Parathyroid adenoma (tissue), 2 donors: ENCODE data around the gene BARHL2.

ENCODE experiments used
- H2AFZ ChIP-seq: fragments of 300-600 bp; sonication (generic); one replicate; pipeline ENCODE4 v1.7.0; 2017; ENCODE audit warnings: antibody characterized with exemption, mild to moderate bottlenecking
- H3K27ac ChIP-seq: fragments of 300-600 bp; sonication (generic); one replicate; pipeline ENCODE4 v1.7.0; 2017
- H3K27me3 ChIP-seq: fragments of 300-600 bp; sonication (generic); one replicate; pipeline ENCODE4 v1.7.0; 2017; ENCODE audit warnings: low read length; ENCODE audit not compliant: control insufficient read depth, insufficient read depth
- H3K36me3 ChIP-seq: fragments of 300-600 bp; sonication (generic); one replicate; pipeline ENCODE4 v1.7.0; 2017; ENCODE audit warnings: low read length; ENCODE audit not compliant: control insufficient read depth, insufficient read depth
- H3K4me1 ChIP-seq: fragments of 300-600 bp; sonication (generic); one replicate; pipeline ENCODE4 v1.7.0; 2017; ENCODE audit warnings: control low read depth
- H3K4me2 ChIP-seq: fragments of 300-600 bp; sonication (generic); one replicate; pipeline ENCODE4 v1.7.0; 2017; ENCODE audit warnings: low read length
- H3K4me3 ChIP-seq: fragments of 300-600 bp; sonication (generic); one replicate; pipeline ENCODE4 v1.7.0; 2017; ENCODE audit warnings: low read depth, low read length
- H3K79me2 ChIP-seq: fragments of 300-600 bp; sonication (generic); one replicate; pipeline ENCODE4 v1.7.0; 2017; ENCODE audit warnings: control low read depth
- H3K9ac ChIP-seq: fragments of 300-600 bp; sonication (generic); one replicate; pipeline ENCODE4 v1.7.0; 2017; ENCODE audit warnings: mild to moderate bottlenecking
- H3K9me3 ChIP-seq: fragments of 300-600 bp; sonication (generic); one replicate; pipeline ENCODE4 v1.7.0; 2017; ENCODE audit warnings: low read length; ENCODE audit not compliant: control insufficient read depth
- CTCF ChIP-seq: fragments of 300-600 bp; sonication (generic); IDR thresholded peaks from one replicate; pipeline ENCODE4 v1.7.0; 2017; ENCODE audit warnings: antibody characterized with exemption, mild to moderate bottlenecking
- donor health status: primary hyperparathyroidism.

BARHL2 gene

GRCh38 chr1:90725657-90726424 is 8.7 kb upstream of the BARHL2 start:
- H3K27me3 ChIP-seq: peaks cover 36% of the 10 kb centered on the region
- no peaks in the 10 kb centered on the region for H3K9me3 ChIP-seq
- H3K36me3 ChIP-seq: no peaks in the 10 kb centered on the region
- peak overlapping the region; percentile 34 for H3K4me2 ChIP-seq
- TF ChIP-seq CTCF: no peak
- no peaks in the 10 kb centered on the region for H3K4me1 ChIP-seq
- no peaks in the 10 kb centered on the region for H3K79me2 ChIP-seq
- H3K4me3 ChIP-seq: peak overlapping the region; percentile 16
- no peak overlapping the region for H3K27ac ChIP-seq
- no peak overlapping the region for H2AFZ ChIP-seq
- no peak overlapping the region for H3K9ac ChIP-seq

GRCh38 chr1:90724926-90725656 is 8.0 kb upstream of the BARHL2 start:
- Histone ChIP-seq H3K27me3 (peaks cover 31% of the 10 kb centered on the region), H3K9ac (no peak overlapping the region), H3K9me3 (no peaks in the 10 kb centered on the region), H3K4me3 (peak overlapping the region; percentile 16), H3K79me2 (no peaks in the 10 kb centered on the region), H3K4me2 (peak overlapping the region; percentile 34), H3K27ac (no peak overlapping the region), H3K36me3 (no peaks in the 10 kb centered on the region), H2AFZ (no peak overlapping the region), H3K4me1 (no peaks in the 10 kb centered on the region)
- TF ChIP-seq CTCF: no peak

- Histone ChIP-seq H3K27ac (no peak overlapping the region), H3K4me1 (no peaks in the 10 kb centered on the region)
These were observed 7.3 kb upstream of the BARHL2 start for GRCh38 chr1:90724361-90724760.

GRCh38 chr1:90723590-90724108 is 6.5 kb upstream of the BARHL2 start:
- H3K27ac ChIP-seq: no peak overlapping the region
- H3K9ac ChIP-seq: no peak overlapping the region
- peaks cover 30% of the 10 kb centered on the region for H3K27me3 ChIP-seq
- no peak for TF ChIP-seq CTCF
- no peak overlapping the region for H2AFZ ChIP-seq
- no peaks in the 10 kb centered on the region for H3K4me1 ChIP-seq
- peak overlapping the region; percentile 51 for H3K4me2 ChIP-seq
- H3K36me3 ChIP-seq: no peaks in the 10 kb centered on the region
- H3K79me2 ChIP-seq: no peaks in the 10 kb centered on the region
- no peaks in the 10 kb centered on the region for H3K9me3 ChIP-seq
- no peak overlapping the region for H3K4me3 ChIP-seq

More at GRCh38 chr1:90724361-90724760, 7.3 kb upstream of the BARHL2 start:
- Histone ChIP-seq H3K27me3 (peaks cover 27% of the 10 kb centered on the region), H3K79me2 (no peaks in the 10 kb centered on the region), H3K4me3 (no peak overlapping the region), H3K4me2 (no peak overlapping the region), H3K9ac (no peak overlapping the region), H3K9me3 (no peaks in the 10 kb centered on the region), H2AFZ (no peak overlapping the region), H3K36me3 (no peaks in the 10 kb centered on the region)
- no peak for TF ChIP-seq CTCF
